SU-DHL-6 (cell line): ENCODE data around the gene MYLK.

Experiments used
- H2AFZ ChIP-seq: fragments of 200-600 bp; sonication (generic); 2 replicates; pipeline ENCODE4 v1.6.1; 2014; ENCODE audit warnings: low read depth, mild to moderate bottlenecking, moderate library complexity, mixed read lengths, antibody characterized with exemption, low read length; ENCODE audit not compliant: severe bottlenecking
- H3F3A ChIP-seq: fragments of 200-600 bp; shearing (Covaris generic); 2 replicates; pipeline ENCODE4 v1.6.0; 2016; ENCODE audit warnings: antibody characterized with exemption, mild to moderate bottlenecking; ENCODE audit not compliant: insufficient read depth
- H3K27ac ChIP-seq: fragments of 200-600 bp; sonication (generic); 2 replicates; pipeline ENCODE4 v1.5.1; 2016; ENCODE audit warnings: low read depth, mild to moderate bottlenecking, low read length, moderate library complexity, mixed read lengths
- H3K27me3 ChIP-seq: fragments of 200-600 bp; sonication (generic), shearing (Covaris generic); 2 replicates; pipeline ENCODE4 v1.6.0; 2014; ENCODE audit warnings: mild to moderate bottlenecking, low read length
- H3K36me3 ChIP-seq: fragments of 200-600 bp; sonication (generic); 2 replicates; pipeline ENCODE4 v1.6.1; 2014; ENCODE audit warnings: mild to moderate bottlenecking, low read length, mixed read lengths
- H3K4me2 ChIP-seq: fragments of 300-600, 200-600 bp; shearing (Covaris generic), sonication (generic); 2 replicates; pipeline ENCODE4 v1.6.0; 2014; ENCODE audit warnings: low read length, low read depth, mild to moderate bottlenecking; ENCODE audit not compliant: poor library complexity, severe bottlenecking
- H3K4me3 ChIP-seq: fragments of 200-600 bp; sonication (generic); 2 replicates; pipeline ENCODE4 v1.5.1; 2014; ENCODE audit warnings: antibody characterized with exemption, low read length, mild to moderate bottlenecking, mixed read lengths; ENCODE audit not compliant: insufficient read depth, poor library complexity, severe bottlenecking
- H3K79me2 ChIP-seq: fragments of 200-600 bp; sonication (generic); 2 replicates; pipeline ENCODE4 v1.6.1; 2014; ENCODE audit warnings: mild to moderate bottlenecking, low read length, moderate library complexity; ENCODE audit not compliant: insufficient read depth
- H3K9ac ChIP-seq: fragments of 200-600 bp; sonication (generic); 2 replicates; pipeline ENCODE4 v1.7.0; 2014; ENCODE audit warnings: mild to moderate bottlenecking, low read length
- H3K9me2 ChIP-seq: fragments of 200-600 bp; sonication (generic); replicated peaks from 2 replicates; pipeline ENCODE4 v1.6.1; 2014; ENCODE audit warnings: low read length; ENCODE audit not compliant: insufficient read depth
- H3K9me3 ChIP-seq: fragments of 200-600 bp; sonication (generic); 2 replicates; pipeline ENCODE4 v1.6.1; 2014; ENCODE audit warnings: low read length, mixed read lengths; ENCODE audit not compliant: insufficient read depth
- H4K20me1 ChIP-seq: fragments of 200-600 bp; sonication (generic); 2 replicates; pipeline ENCODE4 v1.6.1; 2014; ENCODE audit warnings: low read depth, mild to moderate bottlenecking, antibody characterized with exemption, low read length, moderate library complexity, mixed read lengths
- EZH2phosphoT487 ChIP-seq: fragments of 200-600 bp; sonication (generic), shearing (Covaris generic); conservative IDR thresholded peaks from 2 replicates; pipeline ENCODE4 v1.6.1; 2018; ENCODE audit warnings: mild to moderate bottlenecking, antibody characterized with exemption, low read length, moderate library complexity, mixed read lengths
- TF ChIP-seq, protein P1 (sequence below): fragments of 200-600 bp; sonication (generic); IDR thresholded peaks from one replicate; pipeline ENCODE4 v1.5.1; 2017; ENCODE audit warnings: antibody characterized with exemption, mild to moderate bottlenecking, low read length, moderate library complexity; ENCODE audit not compliant: insufficient read depth, poor library complexity, severe bottlenecking

The MYLK gene

DNA sequence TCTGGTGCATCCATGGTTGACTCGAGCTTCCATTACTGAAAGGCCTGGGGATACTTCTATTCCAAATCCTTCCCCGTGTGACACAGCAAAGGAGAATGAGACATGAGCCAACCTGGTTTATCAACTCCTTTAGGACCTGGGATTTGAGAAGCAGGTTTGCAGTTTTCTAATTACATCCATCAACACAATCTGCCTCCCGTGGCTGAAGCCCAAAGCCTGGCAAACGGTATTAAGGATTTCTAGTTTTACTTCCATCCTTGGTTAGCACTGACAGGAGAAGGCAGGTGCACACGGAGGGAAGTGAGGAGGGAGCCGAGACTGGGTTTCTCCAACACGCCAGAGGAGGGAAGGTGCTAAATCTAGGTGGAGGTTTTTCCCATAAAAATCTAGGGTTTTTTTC, 79.0 kb downstream of the MYLK start:
- no peak overlapping the region for H3K9ac ChIP-seq
- no peaks in the 10 kb centered on the region for H3K9me3 ChIP-seq
- H3K4me2 ChIP-seq, result no peak overlapping the region
- no peak overlapping the region for H2AFZ ChIP-seq
- TF ChIP-seq, protein P1, sequence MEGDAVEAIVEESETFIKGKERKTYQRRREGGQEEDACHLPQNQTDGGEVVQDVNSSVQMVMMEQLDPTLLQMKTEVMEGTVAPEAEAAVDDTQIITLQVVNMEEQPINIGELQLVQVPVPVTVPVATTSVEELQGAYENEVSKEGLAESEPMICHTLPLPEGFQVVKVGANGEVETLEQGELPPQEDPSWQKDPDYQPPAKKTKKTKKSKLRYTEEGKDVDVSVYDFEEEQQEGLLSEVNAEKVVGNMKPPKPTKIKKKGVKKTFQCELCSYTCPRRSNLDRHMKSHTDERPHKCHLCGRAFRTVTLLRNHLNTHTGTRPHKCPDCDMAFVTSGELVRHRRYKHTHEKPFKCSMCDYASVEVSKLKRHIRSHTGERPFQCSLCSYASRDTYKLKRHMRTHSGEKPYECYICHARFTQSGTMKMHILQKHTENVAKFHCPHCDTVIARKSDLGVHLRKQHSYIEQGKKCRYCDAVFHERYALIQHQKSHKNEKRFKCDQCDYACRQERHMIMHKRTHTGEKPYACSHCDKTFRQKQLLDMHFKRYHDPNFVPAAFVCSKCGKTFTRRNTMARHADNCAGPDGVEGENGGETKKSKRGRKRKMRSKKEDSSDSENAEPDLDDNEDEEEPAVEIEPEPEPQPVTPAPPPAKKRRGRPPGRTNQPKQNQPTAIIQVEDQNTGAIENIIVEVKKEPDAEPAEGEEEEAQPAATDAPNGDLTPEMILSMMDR, result no peak
- no peak for TF ChIP-seq EZH2phosphoT487
- no peaks in the 10 kb centered on the region for H3K27me3 ChIP-seq
- no peak overlapping the region for H3K4me3 ChIP-seq
- no peaks in the 10 kb centered on the region for H3F3A ChIP-seq
- no peak overlapping the region for H3K27ac ChIP-seq
- no peaks in the 10 kb centered on the region for H3K9me2 ChIP-seq
- H3K36me3 ChIP-seq, result no peaks in the 10 kb centered on the region
- no peaks in the 10 kb centered on the region for H4K20me1 ChIP-seq
- H3K79me2 ChIP-seq, result no peaks in the 10 kb centered on the region

DNA sequence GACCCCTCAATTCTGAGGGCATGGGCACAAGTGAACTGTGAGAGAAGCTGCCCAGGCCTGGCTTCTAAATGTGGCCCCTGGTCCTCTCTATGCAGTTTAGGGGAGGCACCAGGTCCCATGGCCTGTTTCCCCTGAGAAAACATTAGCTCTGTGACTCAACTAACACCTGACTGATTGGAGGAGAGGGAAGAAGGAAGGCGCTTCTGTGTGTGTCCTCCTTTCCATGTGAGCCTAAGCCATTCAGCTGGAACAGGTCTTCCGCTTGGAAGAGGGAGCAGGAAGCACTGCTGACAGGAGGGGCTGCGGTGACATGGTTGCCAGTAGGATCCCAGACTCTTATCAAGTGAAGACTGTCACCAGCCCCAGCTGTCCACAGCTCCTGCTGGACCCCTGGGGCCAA, 79.5 kb downstream of the MYLK start:
- Histone ChIP-seq H3K27me3 (no peaks in the 10 kb centered on the region), H3K4me3 (no peak overlapping the region), H3K36me3 (no peaks in the 10 kb centered on the region), H3K79me2 (no peaks in the 10 kb centered on the region), H3K27ac (no peak overlapping the region), H2AFZ (no peak overlapping the region), H3F3A (no peaks in the 10 kb centered on the region), H3K9ac (no peak overlapping the region), H3K9me3 (no peaks in the 10 kb centered on the region), H4K20me1 (no peaks in the 10 kb centered on the region), H3K9me2 (no peaks in the 10 kb centered on the region), H3K4me2 (no peak overlapping the region)
- no peak for TF ChIP-seq EZH2phosphoT487
- TF ChIP-seq, protein P1, result no peak

DNA sequence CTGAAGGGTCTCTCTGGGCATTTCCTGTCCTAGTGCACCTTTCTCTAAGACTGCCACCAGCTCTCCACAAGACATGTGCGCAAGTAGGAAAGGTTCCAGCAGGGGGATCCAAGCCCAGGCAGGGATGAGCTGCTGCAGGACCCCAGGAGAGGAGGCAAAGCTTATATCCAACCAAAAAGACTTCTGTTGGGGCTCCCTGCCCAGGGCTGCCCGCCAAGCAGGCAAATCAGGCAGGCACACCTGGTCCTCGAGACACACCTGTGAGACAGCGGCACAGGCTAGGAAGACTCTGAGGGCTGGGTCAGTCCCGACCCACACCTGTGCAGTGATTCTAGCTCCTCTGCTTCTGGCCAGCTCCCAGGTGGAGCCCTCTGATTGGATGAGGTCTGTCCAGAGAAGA, 80.6 kb downstream of the MYLK start:
- Histone ChIP-seq H3K9me3 (no peaks in the 10 kb centered on the region), H4K20me1 (no peaks in the 10 kb centered on the region), H2AFZ (no peak overlapping the region), H3K27ac (no peak overlapping the region), H3K79me2 (no peaks in the 10 kb centered on the region), H3F3A (no peaks in the 10 kb centered on the region), H3K36me3 (no peaks in the 10 kb centered on the region), H3K9me2 (no peaks in the 10 kb centered on the region), H3K4me2 (no peak overlapping the region), H3K9ac (no peak overlapping the region), H3K27me3 (no peaks in the 10 kb centered on the region), H3K4me3 (no peak overlapping the region)
- TF ChIP-seq, protein P1, result no peak
- TF ChIP-seq EZH2phosphoT487, result no peak

DNA sequence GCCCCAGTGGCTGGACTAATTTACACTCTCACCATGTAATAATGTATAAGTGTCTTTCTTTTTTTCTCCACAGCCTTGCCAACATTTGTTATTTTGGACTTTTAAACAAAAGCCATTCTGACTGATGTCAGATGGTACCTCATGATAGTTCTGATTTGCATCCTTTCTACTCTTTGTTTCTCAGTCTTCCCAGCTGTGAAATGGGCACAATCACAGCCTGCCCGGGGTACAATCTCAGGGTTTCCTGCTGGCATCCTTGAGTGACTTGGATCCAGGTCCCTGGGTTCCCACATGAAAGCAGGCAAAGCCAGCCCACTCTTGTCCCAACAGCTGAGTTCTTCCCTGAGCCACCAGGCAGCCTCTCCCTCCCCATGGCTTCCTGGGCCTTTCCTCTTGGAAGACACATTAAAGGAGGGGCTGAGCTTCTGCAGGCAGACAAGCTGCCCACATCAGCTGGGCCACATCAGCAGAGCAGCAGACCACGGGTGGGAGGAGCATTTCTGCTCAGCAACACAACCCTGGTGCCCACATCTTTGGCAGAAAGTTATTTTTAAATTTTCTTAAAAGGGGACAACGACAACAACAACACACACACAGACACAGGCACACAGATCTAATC, 82.0 kb downstream of the MYLK start:
- Histone ChIP-seq H3K79me2 (no peaks in the 10 kb centered on the region), H3K9ac (no peak overlapping the region), H4K20me1 (no peaks in the 10 kb centered on the region), H3K36me3 (no peaks in the 10 kb centered on the region), H3K27ac (no peak overlapping the region), H3K9me3 (no peaks in the 10 kb centered on the region), H3K27me3 (no peaks in the 10 kb centered on the region), H3K4me2 (no peak overlapping the region), H3F3A (no peaks in the 10 kb centered on the region), H3K9me2 (no peaks in the 10 kb centered on the region), H3K4me3 (no peak overlapping the region), H2AFZ (no peak overlapping the region)
- no peak for TF ChIP-seq EZH2phosphoT487
- TF ChIP-seq, protein P1, result no peak
